Parathyroid adenoma (tissue), 2 donors: Measurements from ENCODE around the gene FCGBP.

Experiments
- H2AFZ ChIP-seq: fragments of 300-600 bp; sonication (generic); one replicate; pipeline ENCODE4 v1.7.0; 2017; ENCODE audit warnings: antibody characterized with exemption, mild to moderate bottlenecking
- H3K27ac ChIP-seq: fragments of 300-600 bp; sonication (generic); one replicate; pipeline ENCODE4 v1.7.0; 2017
- H3K27me3 ChIP-seq: fragments of 300-600 bp; sonication (generic); one replicate; pipeline ENCODE4 v1.7.0; 2017; ENCODE audit warnings: low read length; ENCODE audit not compliant: control insufficient read depth, insufficient read depth
- H3K36me3 ChIP-seq: fragments of 300-600 bp; sonication (generic); one replicate; pipeline ENCODE4 v1.7.0; 2017; ENCODE audit warnings: low read length; ENCODE audit not compliant: control insufficient read depth, insufficient read depth
- H3K4me1 ChIP-seq: fragments of 300-600 bp; sonication (generic); one replicate; pipeline ENCODE4 v1.7.0; 2017; ENCODE audit warnings: control low read depth
- H3K4me2 ChIP-seq: fragments of 300-600 bp; sonication (generic); one replicate; pipeline ENCODE4 v1.7.0; 2017; ENCODE audit warnings: low read length
- H3K4me3 ChIP-seq: fragments of 300-600 bp; sonication (generic); one replicate; pipeline ENCODE4 v1.7.0; 2017; ENCODE audit warnings: low read depth, low read length
- H3K79me2 ChIP-seq: fragments of 300-600 bp; sonication (generic); one replicate; pipeline ENCODE4 v1.7.0; 2017; ENCODE audit warnings: control low read depth
- H3K9ac ChIP-seq: fragments of 300-600 bp; sonication (generic); one replicate; pipeline ENCODE4 v1.7.0; 2017; ENCODE audit warnings: mild to moderate bottlenecking
- H3K9me3 ChIP-seq: fragments of 300-600 bp; sonication (generic); one replicate; pipeline ENCODE4 v1.7.0; 2017; ENCODE audit warnings: low read length; ENCODE audit not compliant: control insufficient read depth
- CTCF ChIP-seq: fragments of 300-600 bp; sonication (generic); IDR thresholded peaks from one replicate; pipeline ENCODE4 v1.7.0; 2017; ENCODE audit warnings: antibody characterized with exemption, mild to moderate bottlenecking
- donor health status: primary hyperparathyroidism.

Gene FCGBP

GRCh38 chr19:39915848-39916215 is 18.6 kb downstream of the FCGBP start:
- Histone ChIP-seq H3K4me1 (no peaks in the 10 kb centered on the region), H3K27ac (no peak overlapping the region), H3K36me3 (no peaks in the 10 kb centered on the region), H3K4me2 (no peak overlapping the region), H3K79me2 (no peaks in the 10 kb centered on the region), H3K9ac (no peak overlapping the region), H3K4me3 (no peak overlapping the region), H3K27me3 (no peaks in the 10 kb centered on the region), H3K9me3 (no peaks in the 10 kb centered on the region), H2AFZ (no peak overlapping the region)
- TF ChIP-seq CTCF: no peak

GRCh38 chr19:39915101-39915847 is 19.2 kb downstream of the FCGBP start:
- H3K27me3 ChIP-seq: no peaks in the 10 kb centered on the region
- TF ChIP-seq CTCF: no peak

GRCh38 chr19:39913682-39914333 is 20.6 kb downstream of the FCGBP start:
- H3K4me2 ChIP-seq: no peak overlapping the region
- H3K27ac ChIP-seq: no peak overlapping the region
- H3K9me3 ChIP-seq: no peaks in the 10 kb centered on the region
- H2AFZ ChIP-seq: no peak overlapping the region
- no peaks in the 10 kb centered on the region for H3K79me2 ChIP-seq
- H3K9ac ChIP-seq: no peak overlapping the region
- TF ChIP-seq CTCF: no peak
- H3K4me1 ChIP-seq: no peaks in the 10 kb centered on the region
- no peaks in the 10 kb centered on the region for H3K27me3 ChIP-seq
- no peaks in the 10 kb centered on the region for H3K36me3 ChIP-seq
- H3K4me3 ChIP-seq: no peak overlapping the region

More at GRCh38 chr19:39915101-39915847, 19.2 kb downstream of the FCGBP start:
- Histone ChIP-seq H2AFZ (peak overlapping the region; percentile 46), H3K4me1 (no peaks in the 10 kb centered on the region), H3K9me3 (no peaks in the 10 kb centered on the region), H3K36me3 (no peaks in the 10 kb centered on the region), H3K9ac (no peak overlapping the region), H3K4me2 (no peak overlapping the region), H3K4me3 (no peak overlapping the region), H3K27ac (no peak overlapping the region), H3K79me2 (no peaks in the 10 kb centered on the region)

- no peak for TF ChIP-seq CTCF
- no peak overlapping the region for H3K9ac ChIP-seq
- H3K36me3 ChIP-seq: no peaks in the 10 kb centered on the region
- no peak overlapping the region for H3K4me3 ChIP-seq
- H3K4me1 ChIP-seq: no peaks in the 10 kb centered on the region
- no peak overlapping the region for H2AFZ ChIP-seq
- H3K79me2 ChIP-seq: no peaks in the 10 kb centered on the region
- no peaks in the 10 kb centered on the region for H3K9me3 ChIP-seq
- no peak overlapping the region for H3K27ac ChIP-seq
- H3K27me3 ChIP-seq: no peaks in the 10 kb centered on the region
- H3K4me2 ChIP-seq: no peak overlapping the region
Measured at GRCh38 chr19:39908803-39909202, 25.6 kb downstream of the FCGBP start.
